GM23338 (cell line): ENCODE results near the gene KLHL26. TPM values are rescaled to one million over a fixed set of nuclear protein-coding genes. Genes with fewer than 3 reads are reported as not detected.

ENCODE experiments used
- ATAC-seq: fragments of 200-7000 bp; cut with Tn5 transposase; 3 replicates; pipeline ENCODE4 v1.9.1; 2020
- DNase-seq: peaks from one replicate; pipeline ENCODE4 v3.0.0-alpha.2; 2015; ENCODE audit warnings: low spot score
- H2AFZ ChIP-seq: fragments of 200-600 bp; sonication (generic); 2 replicates; pipeline ENCODE4 v1.8.0; 2016; ENCODE audit warnings: antibody characterized with exemption, mild to moderate bottlenecking, moderate library complexity
- H3F3A ChIP-seq: fragments of 200-600 bp; sonication (generic); replicated peaks from 2 replicates; pipeline ENCODE4 v1.8.0; 2017; ENCODE audit warnings: antibody characterized with exemption, mixed run types, low read depth
- H3K27ac ChIP-seq: fragments of 200-600 bp; sonication (generic); 2 replicates; pipeline ENCODE4 v1.6.1; 2016; ENCODE audit warnings: low read depth
- H3K27me3 ChIP-seq: fragments of 200-600 bp; sonication (generic); 2 replicates; pipeline ENCODE4 v1.8.0; 2016; ENCODE audit warnings: mild to moderate bottlenecking, mixed run types, moderate library complexity; ENCODE audit not compliant: insufficient read depth
- H3K36me3 ChIP-seq: fragments of 200-600 bp; sonication (generic); 2 replicates; pipeline ENCODE4 v1.8.0; 2016; ENCODE audit warnings: mild to moderate bottlenecking; ENCODE audit not compliant: insufficient read depth
- H3K4me1 ChIP-seq: fragments of 200-600 bp; sonication (generic); 2 replicates; pipeline ENCODE4 v1.8.0; 2016; ENCODE audit warnings: mild to moderate bottlenecking, moderate library complexity; ENCODE audit not compliant: insufficient read depth
- H3K4me2 ChIP-seq: fragments of 200-600 bp; sonication (generic); 2 replicates; pipeline ENCODE4 v1.7.1; 2017; ENCODE audit warnings: mixed run types
- H3K4me3 ChIP-seq: fragments of 200-600 bp; sonication (generic); 2 replicates; pipeline ENCODE4 v1.6.1; 2016; ENCODE audit warnings: mixed run types
- H3K79me2 ChIP-seq: fragments of 200-600 bp; sonication (generic); replicated peaks from 2 replicates; pipeline ENCODE4 v1.8.0; 2017; ENCODE audit warnings: mild to moderate bottlenecking; ENCODE audit not compliant: insufficient read depth
- H3K9me2 ChIP-seq: fragments of 200-600 bp; sonication (generic); 2 replicates; pipeline ENCODE4 v1.8.0; 2017; ENCODE audit not compliant: insufficient read depth
- H4K20me1 ChIP-seq: fragments of 200-600 bp; sonication (generic); replicated peaks from 2 replicates; pipeline ENCODE4 v1.8.0; 2017; ENCODE audit warnings: mild to moderate bottlenecking; ENCODE audit not compliant: insufficient read depth
- H3K27ac Mint-ChIP-seq: 2 replicates; pipeline ENCODE4 v1.8.0; 2020; ENCODE audit warnings: inconsistent platforms, mild to moderate bottlenecking, moderate library complexity, mixed read lengths
- H3K27me3 Mint-ChIP-seq: 3 replicates; pipeline ENCODE4 v1.8.0; 2022; ENCODE audit warnings: low read depth, mild to moderate bottlenecking, moderate library complexity, mixed read lengths, inconsistent platforms; ENCODE audit not compliant: insufficient read depth, poor library complexity
- H3K36me3 Mint-ChIP-seq: 3 replicates; pipeline ENCODE4 v1.8.0; 2021; ENCODE audit warnings: low read depth, mild to moderate bottlenecking, inconsistent platforms, moderate library complexity, mixed read lengths
- H3K4me1 Mint-ChIP-seq: 3 replicates; pipeline ENCODE4 v1.8.0; 2020; ENCODE audit warnings: mild to moderate bottlenecking, inconsistent platforms, mixed read lengths
- H3K4me3 Mint-ChIP-seq: 3 replicates; pipeline ENCODE4 v1.8.0; 2021; ENCODE audit warnings: moderate library complexity, mild to moderate bottlenecking, inconsistent platforms, mixed read lengths
- H3K9me3 Mint-ChIP-seq: 3 replicates; pipeline ENCODE4 v1.8.0; 2020; ENCODE audit warnings: moderate library complexity, mild to moderate bottlenecking, inconsistent platforms, mixed read lengths
- CREB1 ChIP-seq: fragments of 250-450 bp; sonication (Bioruptor Pico); IDR thresholded peaks from 2 replicates; pipeline ENCODE4 v1.5.0; 2020; ENCODE audit warnings: low read depth, mild to moderate bottlenecking, moderate library complexity
- ETS1 ChIP-seq: IDR thresholded peaks from 2 replicates; pipeline ENCODE4 v1.6.1; 2016; ENCODE audit warnings: antibody characterized with exemption
- EZH2 ChIP-seq: fragments of 200-600 bp; sonication (generic); IDR thresholded peaks from one replicate; pipeline ENCODE4 v1.8.0; 2017; ENCODE audit warnings: antibody characterized with exemption, mild to moderate bottlenecking, low read depth; ENCODE audit not compliant: unreplicated experiment
- EZH2phosphoT487 ChIP-seq: fragments of 200-600 bp; sonication (generic); IDR thresholded peaks from one replicate; pipeline ENCODE4 v1.8.1; 2018; ENCODE audit warnings: antibody characterized with exemption; ENCODE audit not compliant: unreplicated experiment
- JUNB ChIP-seq: IDR thresholded peaks from one replicate; pipeline ENCODE4 v1.6.1; 2016; ENCODE audit warnings: antibody characterized with exemption; ENCODE audit not compliant: unreplicated experiment
- NANOG ChIP-seq: IDR thresholded peaks from 2 replicates; pipeline ENCODE4 v1.6.1; 2016; ENCODE audit warnings: antibody characterized with exemption, borderline replicate concordance
- POLR2AphosphoS5 ChIP-seq: IDR thresholded peaks from 2 replicates; pipeline ENCODE4 v1.6.1; 2016; ENCODE audit warnings: antibody characterized with exemption, low read depth
- STAT1 ChIP-seq: IDR thresholded peaks from one replicate; pipeline ENCODE4 v1.6.1; 2016; ENCODE audit warnings: antibody characterized with exemption; ENCODE audit not compliant: unreplicated experiment
- ZNF114 ChIP-seq: fragments of 250-450 bp; sonication (Bioruptor Pico); IDR thresholded peaks from 2 replicates; pipeline ENCODE4 v1.5.0; 2020; ENCODE audit warnings: mild to moderate bottlenecking, moderate library complexity
- ZNF331 ChIP-seq: fragments of 250-450 bp; sonication (Bioruptor Pico); IDR thresholded peaks from 2 replicates; pipeline ENCODE4 v1.5.0; 2020; ENCODE audit warnings: low read depth, mild to moderate bottlenecking, moderate library complexity
- ZNF462 ChIP-seq: fragments of 250-450 bp; sonication (Bioruptor Pico); IDR thresholded peaks from 2 replicates; pipeline ENCODE4 v1.5.0; 2020; ENCODE audit warnings: mild to moderate bottlenecking, moderate library complexity
- polyA plus RNA-seq: library from polyadenylated mRNA; unstranded; fragments of >200 nt; fragmentation: Nextera tagmentation; extraction: Ambion mirVana; gene quantifications from 2 replicates; pipeline ENCODE4 v1.2.1, GENCODE V29; 2016
- total RNA-seq: library from RNA; depleted of rRNA; stranded (reverse); fragments of >200 nt; shearing (Covaris generic); gene quantifications from 2 replicates; pipeline ENCODE4 v1.2.3, GENCODE V29; 2014
- TF ChIP-seq, protein P1 (sequence below): IDR thresholded peaks from one replicate; pipeline ENCODE4 v1.6.1; 2018; ENCODE audit warnings: antibody characterized with exemption; ENCODE audit not compliant: unreplicated experiment
- TF ChIP-seq, protein P2 (sequence below), 2 experiments: fragments of 200-600 bp in 1 of 2; sonication (generic) in 1 of 2; conservative IDR thresholded peaks; 2 replicates each; pipeline versions ENCODE4 v1.5.1 to v1.6.1; 2016 to 2017; ENCODE audit warnings: antibody characterized with exemption in 2 of 2, low read depth in 2 of 2, mild to moderate bottlenecking in 2 of 2, moderate library complexity in 1 of 2

Gene KLHL26
- total and polyA plus RNA-seq, 2 experiments from 2014 or later, result 3.6 to 11.2 TPM

- H3F3A ChIP-seq, result 0 out of 2 replicates have a peak, but pooled peaks cover 6% of the 10 kb centered on the region
- peaks cover 16% of the 10 kb centered on the region for H3K27me3 Mint-ChIP-seq
- no peak overlapping the region; the same call in 2 of the 3 replicates for H3K4me3 Mint-ChIP-seq
- H3K4me2 ChIP-seq, result no peak overlapping the region
- no peaks in the 10 kb centered on the region for H3K79me2 ChIP-seq
- TF ChIP-seq EZH2 (no peak), ZNF114 (CRISPR knock-in tag) (no peak), ZNF331 (CRISPR knock-in tag) (no peak), ZNF462 (CRISPR knock-in tag) (no peak), JUNB (no peak), CREB1 (CRISPR knock-in tag) (no peak), STAT1 (no peak), ETS1 (no peak), EZH2phosphoT487 (no peak), NANOG (no peak), POLR2AphosphoS5 (no peak)
- TF ChIP-seq, protein P1, sequence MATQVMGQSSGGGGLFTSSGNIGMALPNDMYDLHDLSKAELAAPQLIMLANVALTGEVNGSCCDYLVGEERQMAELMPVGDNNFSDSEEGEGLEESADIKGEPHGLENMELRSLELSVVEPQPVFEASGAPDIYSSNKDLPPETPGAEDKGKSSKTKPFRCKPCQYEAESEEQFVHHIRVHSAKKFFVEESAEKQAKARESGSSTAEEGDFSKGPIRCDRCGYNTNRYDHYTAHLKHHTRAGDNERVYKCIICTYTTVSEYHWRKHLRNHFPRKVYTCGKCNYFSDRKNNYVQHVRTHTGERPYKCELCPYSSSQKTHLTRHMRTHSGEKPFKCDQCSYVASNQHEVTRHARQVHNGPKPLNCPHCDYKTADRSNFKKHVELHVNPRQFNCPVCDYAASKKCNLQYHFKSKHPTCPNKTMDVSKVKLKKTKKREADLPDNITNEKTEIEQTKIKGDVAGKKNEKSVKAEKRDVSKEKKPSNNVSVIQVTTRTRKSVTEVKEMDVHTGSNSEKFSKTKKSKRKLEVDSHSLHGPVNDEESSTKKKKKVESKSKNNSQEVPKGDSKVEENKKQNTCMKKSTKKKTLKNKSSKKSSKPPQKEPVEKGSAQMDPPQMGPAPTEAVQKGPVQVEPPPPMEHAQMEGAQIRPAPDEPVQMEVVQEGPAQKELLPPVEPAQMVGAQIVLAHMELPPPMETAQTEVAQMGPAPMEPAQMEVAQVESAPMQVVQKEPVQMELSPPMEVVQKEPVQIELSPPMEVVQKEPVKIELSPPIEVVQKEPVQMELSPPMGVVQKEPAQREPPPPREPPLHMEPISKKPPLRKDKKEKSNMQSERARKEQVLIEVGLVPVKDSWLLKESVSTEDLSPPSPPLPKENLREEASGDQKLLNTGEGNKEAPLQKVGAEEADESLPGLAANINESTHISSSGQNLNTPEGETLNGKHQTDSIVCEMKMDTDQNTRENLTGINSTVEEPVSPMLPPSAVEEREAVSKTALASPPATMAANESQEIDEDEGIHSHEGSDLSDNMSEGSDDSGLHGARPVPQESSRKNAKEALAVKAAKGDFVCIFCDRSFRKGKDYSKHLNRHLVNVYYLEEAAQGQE, result no peak
- TF ChIP-seq, protein P2, sequence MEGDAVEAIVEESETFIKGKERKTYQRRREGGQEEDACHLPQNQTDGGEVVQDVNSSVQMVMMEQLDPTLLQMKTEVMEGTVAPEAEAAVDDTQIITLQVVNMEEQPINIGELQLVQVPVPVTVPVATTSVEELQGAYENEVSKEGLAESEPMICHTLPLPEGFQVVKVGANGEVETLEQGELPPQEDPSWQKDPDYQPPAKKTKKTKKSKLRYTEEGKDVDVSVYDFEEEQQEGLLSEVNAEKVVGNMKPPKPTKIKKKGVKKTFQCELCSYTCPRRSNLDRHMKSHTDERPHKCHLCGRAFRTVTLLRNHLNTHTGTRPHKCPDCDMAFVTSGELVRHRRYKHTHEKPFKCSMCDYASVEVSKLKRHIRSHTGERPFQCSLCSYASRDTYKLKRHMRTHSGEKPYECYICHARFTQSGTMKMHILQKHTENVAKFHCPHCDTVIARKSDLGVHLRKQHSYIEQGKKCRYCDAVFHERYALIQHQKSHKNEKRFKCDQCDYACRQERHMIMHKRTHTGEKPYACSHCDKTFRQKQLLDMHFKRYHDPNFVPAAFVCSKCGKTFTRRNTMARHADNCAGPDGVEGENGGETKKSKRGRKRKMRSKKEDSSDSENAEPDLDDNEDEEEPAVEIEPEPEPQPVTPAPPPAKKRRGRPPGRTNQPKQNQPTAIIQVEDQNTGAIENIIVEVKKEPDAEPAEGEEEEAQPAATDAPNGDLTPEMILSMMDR (conservative IDR thresholded peaks at IDR 0.05; ENCODE audit: low read depth in 2 of 2), result no peak
- H3K9me2 ChIP-seq, result 0 out of 2 replicates have a peak, but pooled peaks cover 6% of the 10 kb centered on the region
- H3K9me3 Mint-ChIP-seq, result no peaks in the 10 kb centered on the region; the same call in 2 of the 3 replicates
- H3K27ac ChIP-seq, result no peak overlapping the region
- H2AFZ ChIP-seq, result no peak overlapping the region
- H3K36me3 ChIP-seq, result no peaks in the 10 kb centered on the region
- H3K4me1 Mint-ChIP-seq, result peaks cover 30% of the 10 kb centered on the region
- H3K4me3 ChIP-seq, result no peak overlapping the region
- DNase-seq, result no peak
- no peaks in the 10 kb centered on the region; the same call in 1 of the 2 replicates for H4K20me1 ChIP-seq
- ATAC-seq, result no peak
- H3K4me1 ChIP-seq, result 0 out of 2 replicates have a peak, but pooled peaks cover 2% of the 10 kb centered on the region
- no peaks in the 10 kb centered on the region; the same call in 2 of the 3 replicates for H3K36me3 Mint-ChIP-seq
- H3K27ac Mint-ChIP-seq, result no peak overlapping the region
- H3K27me3 ChIP-seq, result no peaks in the 10 kb centered on the region
Observed at GRCh38 chr19:18656337-18657086, 19.7 kb downstream of the KLHL26 start.
